OCI-LY1 (cell line): ENCODE data around the gene TNS1.

Source experiments
- H2AFZ ChIP-seq: fragments of 200-600 bp; sonication (generic), shearing (Covaris generic); 2 replicates; pipeline ENCODE4 v1.6.0; 2014; ENCODE audit warnings: antibody characterized with exemption, mild to moderate bottlenecking, low read length
- H3F3A ChIP-seq: fragments of 200-600 bp; sonication (generic), shearing (Covaris generic); 2 replicates; pipeline ENCODE4 v1.6.0; 2014; ENCODE audit warnings: mild to moderate bottlenecking, antibody characterized with exemption, low read length, moderate library complexity; ENCODE audit not compliant: insufficient read depth
- H3K27ac ChIP-seq: fragments of 200-600 bp; sonication (generic); 2 replicates; pipeline ENCODE4 v1.5.1; 2014; ENCODE audit warnings: low read length, mixed run types, mild to moderate bottlenecking, low read depth; ENCODE audit not compliant: poor library complexity, severe bottlenecking
- H3K27me3 ChIP-seq: fragments of 200-600 bp; sonication (generic); 2 replicates; pipeline ENCODE4 v1.6.0; 2014; ENCODE audit warnings: antibody characterized with exemption, mild to moderate bottlenecking, low read length, moderate library complexity; ENCODE audit not compliant: insufficient read depth
- H3K36me3 ChIP-seq: fragments of 200-600 bp; sonication (generic); 2 replicates; pipeline ENCODE4 v1.6.1; 2014; ENCODE audit warnings: mild to moderate bottlenecking, antibody characterized with exemption, low read length, moderate library complexity, mixed read lengths; ENCODE audit not compliant: insufficient read depth
- H3K4me1 ChIP-seq: fragments of 200-600 bp; sonication (generic); 2 replicates; pipeline ENCODE4 v1.5.1; 2014; ENCODE audit warnings: mild to moderate bottlenecking, low read length, moderate library complexity; ENCODE audit not compliant: insufficient read depth, severe bottlenecking
- H3K4me2 ChIP-seq: fragments of 200-600 bp; sonication (generic), shearing (Covaris generic); 2 replicates; pipeline ENCODE4 v1.6.1; 2014; ENCODE audit warnings: low read length
- H3K4me3 ChIP-seq: fragments of 200-600 bp; sonication (generic); 2 replicates; pipeline ENCODE4 v1.5.1; 2014; ENCODE audit warnings: low read length, low read depth, mild to moderate bottlenecking, mixed read lengths; ENCODE audit not compliant: poor library complexity, severe bottlenecking
- H3K79me2 ChIP-seq: fragments of 200-600 bp; shearing (Covaris generic); 2 replicates; pipeline ENCODE4 v1.6.1; 2016; ENCODE audit warnings: mixed run types, low read length, mixed read lengths; ENCODE audit not compliant: insufficient read depth
- H3K9ac ChIP-seq: fragments of 200-600 bp; sonication (generic), shearing (Covaris generic); 2 replicates; pipeline ENCODE4 v1.6.1; 2014; ENCODE audit warnings: mild to moderate bottlenecking, low read length, mixed read lengths
- H3K9me2 ChIP-seq: fragments of 200-600 bp; sonication (generic), shearing (Covaris generic); 2 replicates; pipeline ENCODE4 v1.6.1; 2014; ENCODE audit warnings: low read depth, mild to moderate bottlenecking, low read length, mixed read lengths
- H3K9me3 ChIP-seq: fragments of 200-600 bp; shearing (Covaris generic); 2 replicates; pipeline ENCODE4 v1.6.1; 2014; ENCODE audit warnings: low read length, mixed read lengths
- H4K20me1 ChIP-seq: fragments of 200-600 bp; sonication (generic), shearing (Covaris generic); 2 replicates; pipeline ENCODE4 v1.6.0; 2016; ENCODE audit warnings: mild to moderate bottlenecking, low read length; ENCODE audit not compliant: insufficient read depth
- EZH2 ChIP-seq: fragments of 200-600 bp; sonication (generic), shearing (Covaris generic); IDR thresholded peaks from 2 replicates; pipeline ENCODE4 v1.8.0; 2017; ENCODE audit warnings: borderline replicate concordance, mixed run types, mild to moderate bottlenecking, antibody characterized with exemption, low read length, moderate library complexity, mixed read lengths
- TF ChIP-seq, protein P1 (sequence below): fragments of 200-600 bp; sonication (generic), shearing (Covaris generic); IDR thresholded peaks from 2 replicates; pipeline ENCODE4 v1.5.1; 2017; ENCODE audit warnings: mild to moderate bottlenecking, antibody characterized with exemption, low read length, moderate library complexity, mixed read lengths

The TNS1 gene

DNA sequence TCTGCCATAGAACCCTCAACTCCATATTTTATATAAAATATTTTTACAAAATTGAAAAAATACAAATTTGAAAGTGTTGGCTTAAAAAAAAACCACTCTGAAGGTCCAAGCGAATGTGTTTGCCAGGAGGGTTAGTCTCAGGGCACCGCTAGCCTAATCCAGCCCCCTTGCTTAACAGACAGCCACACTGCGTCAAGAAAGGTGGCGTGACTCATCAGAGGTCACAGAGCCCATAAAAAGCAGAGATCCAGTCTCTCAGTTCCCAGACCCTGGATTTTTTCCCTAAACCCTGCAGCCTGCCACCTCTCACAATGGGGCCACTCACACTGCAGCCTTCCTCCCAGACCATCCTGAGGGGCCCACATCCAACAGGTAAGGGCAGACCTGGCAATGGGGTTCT, 3.9 kb upstream of the TNS1 start:
- H3K4me3 ChIP-seq = no peak overlapping the region
- no peak for TF ChIP-seq EZH2
- TF ChIP-seq, protein P1, sequence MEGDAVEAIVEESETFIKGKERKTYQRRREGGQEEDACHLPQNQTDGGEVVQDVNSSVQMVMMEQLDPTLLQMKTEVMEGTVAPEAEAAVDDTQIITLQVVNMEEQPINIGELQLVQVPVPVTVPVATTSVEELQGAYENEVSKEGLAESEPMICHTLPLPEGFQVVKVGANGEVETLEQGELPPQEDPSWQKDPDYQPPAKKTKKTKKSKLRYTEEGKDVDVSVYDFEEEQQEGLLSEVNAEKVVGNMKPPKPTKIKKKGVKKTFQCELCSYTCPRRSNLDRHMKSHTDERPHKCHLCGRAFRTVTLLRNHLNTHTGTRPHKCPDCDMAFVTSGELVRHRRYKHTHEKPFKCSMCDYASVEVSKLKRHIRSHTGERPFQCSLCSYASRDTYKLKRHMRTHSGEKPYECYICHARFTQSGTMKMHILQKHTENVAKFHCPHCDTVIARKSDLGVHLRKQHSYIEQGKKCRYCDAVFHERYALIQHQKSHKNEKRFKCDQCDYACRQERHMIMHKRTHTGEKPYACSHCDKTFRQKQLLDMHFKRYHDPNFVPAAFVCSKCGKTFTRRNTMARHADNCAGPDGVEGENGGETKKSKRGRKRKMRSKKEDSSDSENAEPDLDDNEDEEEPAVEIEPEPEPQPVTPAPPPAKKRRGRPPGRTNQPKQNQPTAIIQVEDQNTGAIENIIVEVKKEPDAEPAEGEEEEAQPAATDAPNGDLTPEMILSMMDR = no peak
- no peaks in the 10 kb centered on the region for H3K9me2 ChIP-seq
- no peaks in the 10 kb centered on the region for H3K36me3 ChIP-seq
- no peak overlapping the region for H3K27ac ChIP-seq
- no peaks in the 10 kb centered on the region for H3F3A ChIP-seq
- H3K4me1 ChIP-seq = no peaks in the 10 kb centered on the region
- no peak overlapping the region for H3K4me2 ChIP-seq
- H2AFZ ChIP-seq = no peak overlapping the region
- peaks cover 4% of the 10 kb centered on the region; the same call in 1 of the 2 replicates for H3K27me3 ChIP-seq
- no peak overlapping the region for H3K9ac ChIP-seq
- no peaks in the 10 kb centered on the region for H3K79me2 ChIP-seq
- no peaks in the 10 kb centered on the region for H4K20me1 ChIP-seq
- no peaks in the 10 kb centered on the region for H3K9me3 ChIP-seq

DNA sequence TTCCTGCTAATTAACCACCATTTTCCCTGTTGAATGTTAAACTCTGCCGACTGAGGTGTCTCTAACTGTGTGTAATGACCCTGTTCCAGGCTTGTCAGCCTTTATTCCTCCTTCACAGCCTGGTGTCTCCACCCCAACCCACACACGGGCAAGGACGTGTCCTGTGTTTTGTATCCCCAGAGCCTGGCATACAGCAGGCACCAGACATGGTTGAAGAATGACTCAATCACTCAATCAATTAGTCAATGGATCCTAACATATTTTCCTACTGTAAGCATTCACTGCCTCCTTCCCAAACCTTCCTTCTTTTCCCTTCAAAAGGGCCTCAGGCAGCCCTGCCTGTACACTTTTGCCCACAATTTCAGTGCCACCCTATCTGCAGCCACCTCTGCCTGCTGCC, 2.7 kb upstream of the TNS1 start:
- H4K20me1 ChIP-seq = no peaks in the 10 kb centered on the region
- no peaks in the 10 kb centered on the region for H3K79me2 ChIP-seq
- H2AFZ ChIP-seq = no peak overlapping the region
- H3K36me3 ChIP-seq = no peaks in the 10 kb centered on the region
- H3K9me2 ChIP-seq = no peaks in the 10 kb centered on the region
- no peaks in the 10 kb centered on the region for H3K9me3 ChIP-seq
- no peak overlapping the region for H3K27ac ChIP-seq
- no peak overlapping the region for H3K4me2 ChIP-seq
- TF ChIP-seq, protein P1 = no peak
- no peak for TF ChIP-seq EZH2
- H3K4me1 ChIP-seq = no peaks in the 10 kb centered on the region
- peaks cover 4% of the 10 kb centered on the region; the same call in 1 of the 2 replicates for H3K27me3 ChIP-seq
- H3K9ac ChIP-seq = no peak overlapping the region
- H3F3A ChIP-seq = no peaks in the 10 kb centered on the region
- no peak overlapping the region for H3K4me3 ChIP-seq

DNA sequence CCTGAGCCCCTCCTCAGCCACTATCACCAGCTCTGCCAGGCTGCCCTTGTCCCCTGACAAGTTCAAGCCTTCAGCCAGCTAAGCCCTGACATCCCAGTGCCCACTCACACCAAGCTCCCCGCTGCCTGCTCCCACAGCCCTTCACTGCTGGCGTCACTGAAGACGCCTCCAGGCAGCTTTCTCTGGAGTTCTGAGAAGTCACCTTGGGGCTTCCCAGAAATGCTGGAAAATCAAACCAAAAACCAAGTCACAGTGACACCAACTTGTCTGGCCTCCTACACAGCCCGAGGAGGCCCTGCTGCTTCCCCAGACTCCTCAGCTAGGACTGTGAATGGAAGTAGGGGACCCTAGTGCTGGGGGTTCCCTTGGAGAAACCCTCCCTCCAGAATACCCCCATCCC, 2.2 kb upstream of the TNS1 start:
- Histone ChIP-seq H3K36me3 (no peaks in the 10 kb centered on the region), H3K4me1 (no peaks in the 10 kb centered on the region)

More for the DNA sequence above, 2.2 kb upstream of the TNS1 start:
- Histone ChIP-seq H3K9ac (no peak overlapping the region), H4K20me1 (no peaks in the 10 kb centered on the region), H3F3A (no peaks in the 10 kb centered on the region), H3K27me3 (peaks cover 4% of the 10 kb centered on the region; the same call in 1 of the 2 replicates), H3K9me2 (no peaks in the 10 kb centered on the region), H3K79me2 (no peaks in the 10 kb centered on the region), H2AFZ (no peak overlapping the region), H3K4me3 (no peak overlapping the region), H3K27ac (no peak overlapping the region), H3K9me3 (no peaks in the 10 kb centered on the region), H3K4me2 (no peak overlapping the region)
- TF ChIP-seq EZH2 = no peak
- TF ChIP-seq, protein P1 = no peak
